ENCODE results near the gene SQSTM1. TPM values are rescaled to one million over a fixed set of nuclear protein-coding genes. Genes with fewer than 3 reads are reported as not detected.

SQSTM1 gene
- total and polyA plus RNA-seq, 9 of the 15 experiments (the other 6 are each of a cell fraction or from before 2014, with no cell fraction given) = 5.6 to 148 (median 64.0) TPM

DNA sequence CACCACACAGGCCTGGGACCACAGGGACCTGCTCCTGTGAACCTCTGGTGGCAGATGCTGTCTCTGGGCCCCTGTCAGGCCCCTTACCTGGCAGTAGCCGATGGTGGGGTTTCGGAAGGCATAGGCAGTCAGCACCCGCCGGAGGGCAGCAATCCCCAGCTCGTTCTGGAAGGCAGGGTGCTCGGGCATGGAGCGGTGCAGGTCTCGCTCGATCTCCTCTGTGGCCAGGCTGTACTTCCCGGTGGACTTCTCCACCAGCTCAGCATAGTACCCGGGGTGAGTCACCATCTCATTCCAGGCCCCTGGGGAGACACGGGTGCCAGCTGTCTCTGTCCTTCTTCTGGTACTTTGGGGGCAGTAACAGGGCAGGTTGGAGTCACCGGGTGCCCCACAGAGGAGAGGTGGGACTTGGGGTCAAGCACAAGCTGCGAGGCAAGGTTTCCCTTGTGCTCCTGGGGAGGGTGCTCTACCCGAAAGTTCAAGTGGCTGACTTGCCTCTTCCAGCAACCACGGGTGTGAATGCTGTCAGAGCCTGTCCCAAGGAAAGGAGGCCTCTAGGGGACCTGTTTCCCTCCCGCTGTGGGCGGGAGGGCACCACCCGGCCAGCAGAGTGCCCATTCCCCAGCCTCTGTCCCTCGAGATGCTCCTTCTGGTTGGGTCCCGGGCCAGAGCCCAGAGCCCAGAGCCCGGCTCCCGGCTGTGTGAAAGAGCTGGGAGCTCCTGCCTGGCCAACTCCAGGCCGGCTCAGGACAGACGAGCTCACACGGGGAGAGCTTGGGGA lies 57.7 kb downstream of the SQSTM1 start (continued):
- no peak for TF ChIP-seq SMARCA4 (IDR thresholded peaks at IDR 0.05)
- TF ChIP-seq CCAR2 (IDR thresholded peaks at IDR 0.05; ENCODE audit: low read depth, low read length) = no peak
- TF ChIP-seq ZNF140 (CRISPR knock-in tag; IDR thresholded peaks at IDR 0.05) = no peak
- no peak for TF ChIP-seq BCL6 (CRISPR knock-in tag; IDR thresholded peaks at IDR 0.05)
- TF ChIP-seq PRPF4 (IDR thresholded peaks at IDR 0.05; ENCODE audit: insufficient read depth, low read depth, low read length, poor library complexity, severe bottlenecking) = no peak
- no peak for TF ChIP-seq NFRKB (IDR thresholded peaks at IDR 0.05; ENCODE audit: low read depth)
- no peak for TF ChIP-seq XRCC5 (IDR thresholded peaks at IDR 0.05; ENCODE audit: low read depth, low read length)
- TF ChIP-seq, protein P1, sequence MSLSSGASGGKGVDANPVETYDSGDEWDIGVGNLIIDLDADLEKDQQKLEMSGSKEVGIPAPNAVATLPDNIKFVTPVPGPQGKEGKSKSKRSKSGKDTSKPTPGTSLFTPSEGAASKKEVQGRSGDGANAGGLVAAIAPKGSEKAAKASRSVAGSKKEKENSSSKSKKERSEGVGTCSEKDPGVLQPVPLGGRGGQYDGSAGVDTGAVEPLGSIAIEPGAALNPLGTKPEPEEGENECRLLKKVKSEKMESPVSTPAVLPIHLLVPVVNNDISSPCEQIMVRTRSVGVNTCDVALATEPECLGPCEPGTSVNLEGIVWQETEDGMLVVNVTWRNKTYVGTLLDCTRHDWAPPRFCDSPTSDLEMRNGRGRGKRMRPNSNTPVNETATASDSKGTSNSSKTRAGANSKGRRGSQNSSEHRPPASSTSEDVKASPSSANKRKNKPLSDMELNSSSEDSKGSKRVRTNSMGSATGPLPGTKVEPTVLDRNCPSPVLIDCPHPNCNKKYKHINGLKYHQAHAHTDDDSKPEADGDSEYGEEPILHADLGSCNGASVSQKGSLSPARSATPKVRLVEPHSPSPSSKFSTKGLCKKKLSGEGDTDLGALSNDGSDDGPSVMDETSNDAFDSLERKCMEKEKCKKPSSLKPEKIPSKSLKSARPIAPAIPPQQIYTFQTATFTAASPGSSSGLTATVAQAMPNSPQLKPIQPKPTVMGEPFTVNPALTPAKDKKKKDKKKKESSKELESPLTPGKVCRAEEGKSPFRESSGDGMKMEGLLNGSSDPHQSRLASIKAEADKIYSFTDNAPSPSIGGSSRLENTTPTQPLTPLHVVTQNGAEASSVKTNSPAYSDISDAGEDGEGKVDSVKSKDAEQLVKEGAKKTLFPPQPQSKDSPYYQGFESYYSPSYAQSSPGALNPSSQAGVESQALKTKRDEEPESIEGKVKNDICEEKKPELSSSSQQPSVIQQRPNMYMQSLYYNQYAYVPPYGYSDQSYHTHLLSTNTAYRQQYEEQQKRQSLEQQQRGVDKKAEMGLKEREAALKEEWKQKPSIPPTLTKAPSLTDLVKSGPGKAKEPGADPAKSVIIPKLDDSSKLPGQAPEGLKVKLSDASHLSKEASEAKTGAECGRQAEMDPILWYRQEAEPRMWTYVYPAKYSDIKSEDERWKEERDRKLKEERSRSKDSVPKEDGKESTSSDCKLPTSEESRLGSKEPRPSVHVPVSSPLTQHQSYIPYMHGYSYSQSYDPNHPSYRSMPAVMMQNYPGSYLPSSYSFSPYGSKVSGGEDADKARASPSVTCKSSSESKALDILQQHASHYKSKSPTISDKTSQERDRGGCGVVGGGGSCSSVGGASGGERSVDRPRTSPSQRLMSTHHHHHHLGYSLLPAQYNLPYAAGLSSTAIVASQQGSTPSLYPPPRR (CRISPR knock-in tag; IDR thresholded peaks at IDR 0.05; ENCODE audit: borderline replicate concordance) = no peak

Data from K562 (cell line).